Endothelial cell of umbilical vein (primary cell): Measurements from ENCODE around the gene RLF. TPM values are rescaled to one million over a fixed set of nuclear protein-coding genes. Genes with fewer than 3 reads are reported as not detected.

Experiments used
- BruUV-seq: library from RNA; stranded (reverse); fragments of 400-500 nt; replicated peaks from 2 replicates; lab custom pipeline; 2021; lab: Mats Ljungman, UMichigan
- CTCF ChIA-PET: fragments of 300-600, 350-600 bp; sonication (Branson Sonifier 250); formaldehyde crosslinking; loops from one replicate; lab custom pipeline; 2021; ENCODE audit warnings: antibody characterized with exemption, inconsistent platforms; lab: Charles Lee
- POLR2A ChIA-PET: fragments of 300-600, 350-600 bp; sonication (Branson Sonifier 250); formaldehyde crosslinking; loops from one replicate; lab custom pipeline; 2021; ENCODE audit warnings: antibody characterized with exemption, inconsistent platforms; lab: Charles Lee
- DNase-seq: peaks from one replicate; pipeline ENCODE4 v3.0.0-alpha.2; 2011; ENCODE audit warnings: low read depth, low spot score
- FAIRE-seq: peaks from 2 replicates; lab custom pipeline; 2011; peaks lifted over from hg19 to GRCh38; lab: Jason Lieb, UNC
- H2AFZ ChIP-seq: 2 replicates; pipeline ENCODE4 v1.6.0; 2012; ENCODE audit warnings: low read depth, low read length, control low read depth, inconsistent platforms
- H3K27ac ChIP-seq: 2 replicates; pipeline ENCODE4 v1.5.1; 2011; ENCODE audit warnings: low read depth, mild to moderate bottlenecking, control low read depth, low read length, moderate library complexity; ENCODE audit not compliant: insufficient read depth
- H3K27me3 ChIP-seq, 2 experiments: 2 replicates each; pipeline versions ENCODE4 v1.6.0 to v1.6.1; 2011; ENCODE audit warnings: low read length in 2 of 2, mixed read lengths in 1 of 2; ENCODE audit not compliant: control insufficient read depth in 2 of 2, insufficient read depth in 2 of 2
- H3K36me3 ChIP-seq, 2 experiments: 2 replicates in 1 of 2; 3 replicates in 1 of 2; pipeline ENCODE4 v1.5.1; 2011; ENCODE audit warnings: low read length in 2 of 2, mild to moderate bottlenecking in 1 of 2, moderate library complexity in 1 of 2; ENCODE audit not compliant: control insufficient read depth in 2 of 2, insufficient read depth in 2 of 2; ENCODE audit errors: extremely low read depth in 1 of 2
- H3K4me1 ChIP-seq: 3 replicates; pipeline ENCODE4 v1.5.1; 2011; ENCODE audit warnings: mild to moderate bottlenecking, low read length; ENCODE audit not compliant: control insufficient read depth, insufficient read depth; ENCODE audit errors: extremely low read depth
- H3K4me2 ChIP-seq: 2 replicates; pipeline ENCODE4 v1.6.1; 2011; ENCODE audit warnings: low read length, control low read depth, mixed read lengths; ENCODE audit not compliant: insufficient read depth
- H3K4me3 ChIP-seq, 3 experiments: fragments of 200-600 bp in 1 of 3; sonication (generic), shearing (Covaris generic) in 1 of 3; replicated peaks in 1 of 3; 2 replicates each; pipeline ENCODE4 v1.5.1; 2011 to 2016; ENCODE audit warnings: control low read depth in 3 of 3, low read length in 3 of 3, mild to moderate bottlenecking in 2 of 3, inconsistent platforms in 1 of 3, low read depth in 1 of 3, moderate library complexity in 1 of 3; ENCODE audit not compliant: insufficient read depth in 1 of 3
- H3K79me2 ChIP-seq: 2 replicates; pipeline ENCODE4 v1.6.0; 2012; ENCODE audit warnings: low read length, inconsistent platforms; ENCODE audit not compliant: control insufficient read depth, insufficient read depth
- H3K9ac ChIP-seq: replicated peaks from 2 replicates; pipeline ENCODE3; 2011; ENCODE audit warnings: low read length, control low read depth; ENCODE audit not compliant: insufficient read depth; ENCODE audit errors: extremely low read depth
- H3K9me1 ChIP-seq: replicated peaks from 3 replicates; pipeline ENCODE4 v1.6.0; 2011; ENCODE audit warnings: mild to moderate bottlenecking, low read length; ENCODE audit not compliant: control insufficient read depth, insufficient read depth; ENCODE audit errors: extremely low read depth
- H3K9me3 ChIP-seq: replicated peaks from 2 replicates; pipeline ENCODE4 v1.5.1; 2012; ENCODE audit warnings: low read length, inconsistent platforms; ENCODE audit not compliant: control insufficient read depth, insufficient read depth
- H4K20me1 ChIP-seq: replicated peaks from 2 replicates; pipeline ENCODE3; 2011; ENCODE audit warnings: mild to moderate bottlenecking, low read length; ENCODE audit not compliant: control insufficient read depth, insufficient read depth; ENCODE audit errors: extremely low read depth
- CTCF ChIP-seq, 2 donors: IDR thresholded peaks; 1 replicate in 1 of 2; 2 replicates in 1 of 2; pipeline ENCODE4 v1.5.1; 2011; ENCODE audit warnings: low read length in 2 of 2, mild to moderate bottlenecking in 2 of 2, moderate library complexity in 2 of 2, control low read depth in 1 of 2, inconsistent platforms in 1 of 2, low read depth in 1 of 2; ENCODE audit not compliant: insufficient read depth in 1 of 2; ENCODE audit errors: extremely low read depth in 1 of 2
- EZH2 ChIP-seq: IDR thresholded peaks from 2 replicates; pipeline ENCODE4 v1.6.1; 2012; ENCODE audit warnings: borderline replicate concordance, low read depth, mild to moderate bottlenecking, moderate library complexity, low read length, inconsistent platforms; ENCODE audit not compliant: severe bottlenecking
- FOS ChIP-seq: IDR thresholded peaks from 2 replicates; pipeline ENCODE4 v1.6.1; 2011; ENCODE audit warnings: mild to moderate bottlenecking, low read length, moderate library complexity, borderline replicate concordance; ENCODE audit not compliant: insufficient read depth
- GATA2 ChIP-seq: IDR thresholded peaks from 2 replicates; pipeline ENCODE4 v1.7.0; 2011; ENCODE audit warnings: low read depth, mild to moderate bottlenecking, moderate library complexity, mixed read lengths, low read length; ENCODE audit not compliant: insufficient read length, insufficient read depth
- JUN ChIP-seq: IDR thresholded peaks from 2 replicates; pipeline ENCODE4 v1.6.1; 2011; ENCODE audit warnings: borderline replicate concordance, low read depth; ENCODE audit not compliant: insufficient read length, insufficient read depth
- MAX ChIP-seq: IDR thresholded peaks from 2 replicates; pipeline ENCODE4 v1.6.1; 2011; ENCODE audit not compliant: insufficient read depth, insufficient read length
- MYC ChIP-seq: IDR thresholded peaks from one replicate; pipeline ENCODE4 v1.6.1; 2011; ENCODE audit warnings: mild to moderate bottlenecking, low read depth, low read length
- POLR2A ChIP-seq: IDR thresholded peaks from 2 replicates; pipeline ENCODE4 v1.6.1; 2012; ENCODE audit warnings: low read depth, mild to moderate bottlenecking, control low read depth, low read length
- POLR2AphosphoS5 ChIP-seq: IDR thresholded peaks from 2 replicates; pipeline ENCODE4 v1.6.1; 2012; ENCODE audit warnings: low read depth, mild to moderate bottlenecking, control low read depth, low read length, moderate library complexity; ENCODE audit not compliant: insufficient read depth
- dilution Hi-C: fragments of 300-500 bp; cut with MboI; formaldehyde crosslinking; loops from one replicate; pipeline ENCODE4 v1.15.0; 2019; ENCODE audit warnings: low sequenced_read_pairs; ENCODE audit not compliant: extremely low pct_ligation_motif_present
- intact Hi-C: fragments of 100-400 bp; cut with micrococcal nuclease; formaldehyde crosslinking; loops from one replicate; pipeline ENCODE4 v1.10.0; 2022
- polyA plus RNA-seq, 4 experiments: library from polyadenylated mRNA; depleted of rRNA in 3 of 4; stranded (reverse) in 3 of 4; unstranded in 1 of 4; fragments of >200 nt; gene quantifications; 2 replicates each; pipeline versions ENCODE4 v1.2.1 to v1.2.3, GENCODE V29; 2011 to 2012; ENCODE audit warnings: missing spikeins in 1 of 4
- total RNA-seq: library from RNA; stranded (reverse); gene quantifications from 2 replicates; pipeline ENCODE4 v1.2.3, GENCODE V29; 2021

The RLF gene
- total and polyA plus RNA-seq, 2 donors (not counting 3 experiments of a cell fraction or from before 2014, with no cell fraction given): 2.7 to 9.4 TPM

GRCh38 chr1:40245686-40246085 lies 84.5 kb downstream of the RLF start:
- Histone ChIP-seq H3K4me1 (peaks cover 31% of the 10 kb centered on the region), H4K20me1 (no peaks in the 10 kb centered on the region), H3K9me1 (no peaks in the 10 kb centered on the region), H3K27me3 (no peaks in the 10 kb centered on the region), H3K27ac (no peak overlapping the region), H3K9me3 (no peaks in the 10 kb centered on the region), H3K4me3 (no peak overlapping the region), H3K4me2 (no peak overlapping the region), H3K79me2 (no peaks in the 10 kb centered on the region), H3K36me3 (no peaks in the 10 kb centered on the region), H2AFZ (no peak overlapping the region), H3K9ac (no peak overlapping the region)
- intact Hi-C loops (no loop called here), dilution Hi-C loops (no loop called here)
- no peak for FAIRE-seq
- TF ChIP-seq POLR2AphosphoS5 (no peak), POLR2A (no peak), EZH2 (no peak), MAX (no peak), GATA2 (no peak), MYC (no peak), CTCF (IDR thresholded peaks at IDR 0.05; ENCODE audit: extremely low read depth in 1 of 2, insufficient read depth in 1 of 2, low read depth in 1 of 2, low read length in 2 of 2) (no peak), FOS (no peak), JUN (no peak)
- no peak for DNase-seq
- CTCF ChIA-PET: no interaction called here
- BruUV-seq: no TSS peak
- POLR2A ChIA-PET: no interaction called here
